ENCODE results near the gene TTC28.

- TF ChIP-seq, protein P1, sequence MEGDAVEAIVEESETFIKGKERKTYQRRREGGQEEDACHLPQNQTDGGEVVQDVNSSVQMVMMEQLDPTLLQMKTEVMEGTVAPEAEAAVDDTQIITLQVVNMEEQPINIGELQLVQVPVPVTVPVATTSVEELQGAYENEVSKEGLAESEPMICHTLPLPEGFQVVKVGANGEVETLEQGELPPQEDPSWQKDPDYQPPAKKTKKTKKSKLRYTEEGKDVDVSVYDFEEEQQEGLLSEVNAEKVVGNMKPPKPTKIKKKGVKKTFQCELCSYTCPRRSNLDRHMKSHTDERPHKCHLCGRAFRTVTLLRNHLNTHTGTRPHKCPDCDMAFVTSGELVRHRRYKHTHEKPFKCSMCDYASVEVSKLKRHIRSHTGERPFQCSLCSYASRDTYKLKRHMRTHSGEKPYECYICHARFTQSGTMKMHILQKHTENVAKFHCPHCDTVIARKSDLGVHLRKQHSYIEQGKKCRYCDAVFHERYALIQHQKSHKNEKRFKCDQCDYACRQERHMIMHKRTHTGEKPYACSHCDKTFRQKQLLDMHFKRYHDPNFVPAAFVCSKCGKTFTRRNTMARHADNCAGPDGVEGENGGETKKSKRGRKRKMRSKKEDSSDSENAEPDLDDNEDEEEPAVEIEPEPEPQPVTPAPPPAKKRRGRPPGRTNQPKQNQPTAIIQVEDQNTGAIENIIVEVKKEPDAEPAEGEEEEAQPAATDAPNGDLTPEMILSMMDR (IDR thresholded peaks at IDR 0.05), result no peak
- TF ChIP-seq POLR2A (IDR thresholded peaks at IDR 0.05), result no peak
Measured at GRCh38 chr22:28648792-28649191, 30.8 kb downstream of the TTC28 start.

Measured in uterus (tissue), 2 donors.